Subcutaneous preadipocyte (primary cell): ENCODE data around the gene CRYL1. TPM values are rescaled to one million over a fixed set of nuclear protein-coding genes. Genes with fewer than 3 reads are reported as not detected.

Source experiments
- small RNA-seq: library from RNA; depleted of rRNA; stranded (forward); fragments of <200 nt; gene quantifications from one replicate; pipeline ENCODE3, GENCODE V24; 2012
- total RNA-seq: library from RNA; depleted of rRNA; stranded (reverse); fragments of >200 nt; gene quantifications from 2 replicates; pipeline ENCODE4 v1.2.3, GENCODE V29; 2012

The CRYL1 gene
- 26.2 and 28.7 TPM in 2 replicates for total RNA-seq

GRCh38 chr13:20525601-20526544 lies at the start of gene CRYL1:
Gene CRYL1 (minus strand): TSS chr13:20525857. CDS start chr13:20525794, 63 bp downstream.

GRCh38 chr13:20566898-20567874 lies 41.5 kb upstream of the CRYL1 start, which contains the start of gene IFT88:
Gene IFT88 (plus strand): TSS chr13:20567157. CDS start chr13:20574386, 7,229 bp downstream.

Small RNA genes lying within 50 kb of the gene (small RNA-seq; reads per million reads assigned to genes)
- not detected for gene MIR4499

Other genes with a start within 250 kb of the CRYL1 start
- gene IFT88, start 41.3 kb upstream of the CRYL1 start, total RNA-seq: 14.0 and 16.2 TPM in 2 replicates
- 0.98 and 1.5 TPM in 2 replicates for gene IL17D, start 177.8 kb upstream of the CRYL1 start, total RNA-seq
- gene EEF1AKMT1, start 248.1 kb upstream of the CRYL1 start, total RNA-seq: 9.6 and 9.8 TPM in 2 replicates